GM10248 (cell line): ENCODE results near the gene FSTL4.

Experiments used
- CTCF ChIA-PET: fragments of 300-600 bp; sonication (Branson Sonifier 250); formaldehyde crosslinking; extraction: SDS; loops from one replicate; lab custom pipeline; 2021; ENCODE audit warnings: antibody characterized with exemption; lab: Yijun Ruan, JAX
- POLR2A ChIA-PET: fragments of 350-650 bp; sonication (Branson Sonifier 250); formaldehyde crosslinking; extraction: SDS; loops from one replicate; lab custom pipeline; 2020; ENCODE audit warnings: antibody characterized with exemption; lab: Yijun Ruan, JAX
- DNase-seq: peaks from one replicate; pipeline ENCODE4 v3.0.0; 2012; ENCODE audit errors: extremely low spot score
- CTCF ChIP-seq: IDR thresholded peaks from 2 replicates; pipeline ENCODE4 v1.5.1; 2012; ENCODE audit warnings: mild to moderate bottlenecking, low read depth; ENCODE audit errors: extremely low read depth, missing control alignments, control extremely low read depth

Gene FSTL4

GRCh38 chr5:133228316-133228715, 384.0 kb downstream of the FSTL4 start:
- DNase-seq: no peak
- ChIA-PET POLR2A (no interaction called here), CTCF (no interaction called here)
- no peak for TF ChIP-seq CTCF

- no peak for DNase-seq
- TF ChIP-seq CTCF: no peak
- ChIA-PET CTCF (interaction anchor here (1.4 kb wide), 1 partner anchor 9 kb away, joined by 3 read pairs; no protein-coding TSS in a partner anchor), POLR2A (no interaction called here)
Measured at GRCh38 chr5:133227897-133228296, 384.4 kb downstream of the FSTL4 start.

GRCh38 chr5:133227082-133227481, 385.3 kb downstream of the FSTL4 start:
- POLR2A ChIA-PET: no interaction called here
- no peak for TF ChIP-seq CTCF
- CTCF ChIA-PET: interaction anchor here (0.8 to 1.7 kb wide), 6 partner anchors 8 to 116 kb away, joined by 3 to 5 read pairs (median 3); no protein-coding TSS in a partner anchor
- no peak for DNase-seq

- TF ChIP-seq CTCF: no peak
- no peak for DNase-seq
- POLR2A ChIA-PET: no interaction called here
- CTCF ChIA-PET: interaction anchor here (1.3 to 1.7 kb wide), 4 partner anchors 9 to 22 kb away, joined by 3 to 5 read pairs (median 4); no protein-coding TSS in a partner anchor
Measured at GRCh38 chr5:133226186-133226585, 386.2 kb downstream of the FSTL4 start.

GRCh38 chr5:133225671-133226152, 386.6 kb downstream of the FSTL4 start:
- ChIA-PET CTCF (interaction anchor here (1.4 to 1.7 kb wide), 4 partner anchors 15 to 23 kb away, joined by 3 to 5 read pairs (median 4); no protein-coding TSS in a partner anchor), POLR2A (no interaction called here)
- DNase-seq: no peak
- no peak for TF ChIP-seq CTCF

GRCh38 chr5:133222979-133223378, 389.4 kb downstream of the FSTL4 start:
- no peak for DNase-seq
- CTCF ChIA-PET: interaction anchor here (1.0 to 1.6 kb wide), 3 partner anchors 10 to 108 kb away, joined by 3 to 5 read pairs (median 4); no protein-coding TSS in a partner anchor
- POLR2A ChIA-PET: no interaction called here
- no peak for TF ChIP-seq CTCF
